Ramos (cell line): ENCODE data around the gene PTBP3.
"Not testable (repeated sequence)": the region's sequence is repeated elsewhere in the genome, so short reads cannot be mapped to it uniquely, and the experiment has no call there.

Experiments used
- in situ Hi-C: fragments of 300-500 bp; cut with MboI; formaldehyde crosslinking; loops from one replicate; pipeline ENCODE4 v1.14.3; 2022; ENCODE audit warnings: low sequenced_read_pairs; ENCODE audit not compliant: unreplicated experiment

The PTBP3 gene

DNA sequence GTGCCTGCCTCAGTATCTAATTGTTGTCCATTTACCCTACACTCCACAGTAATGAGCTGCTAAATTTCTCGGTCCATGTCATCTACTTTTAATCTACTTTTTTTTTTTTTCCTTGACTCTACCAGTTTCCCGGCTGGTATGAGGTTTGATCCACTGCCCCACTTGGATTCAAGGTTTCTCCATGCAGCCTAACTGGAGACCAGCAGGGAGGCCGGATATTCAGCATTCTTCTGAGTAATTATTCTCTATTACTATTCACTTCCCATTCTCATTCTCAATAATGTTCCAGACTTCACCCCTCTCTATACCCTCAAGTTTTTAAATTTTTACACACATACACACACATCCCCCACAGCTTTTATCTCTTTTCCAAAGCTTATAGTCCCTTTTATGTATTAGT, 107.3 kb downstream of the PTBP3 start:
- in situ Hi-C loops: no loop called here

DNA sequence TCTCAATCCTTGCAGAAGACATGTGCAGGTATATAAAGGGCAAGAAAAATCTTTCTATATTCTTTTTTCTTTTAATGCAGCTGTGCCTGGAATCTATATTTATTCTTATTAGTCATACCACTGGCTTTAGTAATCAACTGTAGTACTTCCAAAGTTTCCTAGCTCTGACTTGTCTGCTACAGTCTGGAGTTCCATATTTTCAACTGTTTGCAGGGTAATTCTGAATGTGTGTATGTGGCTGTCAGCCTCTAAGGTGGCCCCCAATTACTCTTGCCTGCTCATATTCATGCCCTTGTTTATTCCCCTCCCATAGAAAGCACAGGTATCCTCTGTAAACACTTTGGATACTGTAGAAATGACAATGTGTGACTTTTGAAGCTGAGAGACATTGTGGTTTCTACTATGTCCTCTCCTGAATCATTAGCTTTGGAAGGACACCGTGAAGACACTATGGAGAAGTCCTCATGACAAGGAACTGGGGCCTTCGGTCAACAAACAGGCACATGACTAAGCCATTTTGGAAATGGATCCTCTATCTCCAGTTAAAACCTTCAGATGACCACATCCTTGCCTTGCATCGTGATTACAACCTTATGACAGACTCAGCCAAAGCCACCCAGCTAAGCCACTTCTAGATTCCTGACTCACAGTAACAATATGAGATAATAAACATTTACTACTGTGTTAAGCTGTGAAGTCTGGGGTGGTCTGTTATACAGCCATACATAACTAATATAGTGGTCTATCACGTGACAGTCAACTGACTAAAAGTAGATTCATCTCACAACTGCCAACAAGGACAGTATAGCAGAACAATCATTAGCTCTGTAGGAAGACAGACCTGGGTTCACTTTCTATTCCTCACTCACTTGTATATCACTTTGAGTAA, 108.8 kb downstream of the PTBP3 start:
- in situ Hi-C loops: no loop called here

GRCh38 chr9:112218908-112219307, 114.5 kb downstream of the PTBP3 start:
- in situ Hi-C loops: no loop called here

GRCh38 chr9:112212926-112213325, 120.5 kb downstream of the PTBP3 start:
- in situ Hi-C loops: no loop called here

DNA sequence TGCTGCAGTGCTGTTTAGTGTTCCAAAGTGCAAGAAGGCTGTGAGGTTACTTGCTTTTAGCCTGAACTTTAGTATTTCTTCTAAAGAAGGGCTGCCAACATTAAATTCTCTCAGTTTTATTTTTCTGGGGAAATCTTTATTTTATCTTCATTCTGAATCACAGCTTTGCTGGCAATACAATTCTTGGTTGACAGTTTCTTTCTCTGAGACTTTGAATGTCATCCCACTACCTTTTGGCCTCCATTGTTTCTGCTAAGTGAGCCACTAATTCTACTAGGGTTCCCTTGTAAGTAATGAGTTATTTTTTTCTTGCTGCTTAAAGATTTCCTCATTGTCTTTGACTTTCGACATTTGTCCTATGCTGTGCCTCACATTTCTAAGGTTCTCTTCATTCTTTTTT, 126.0 kb downstream of the PTBP3 start:
- in situ Hi-C loops: no loop called here

DNA sequence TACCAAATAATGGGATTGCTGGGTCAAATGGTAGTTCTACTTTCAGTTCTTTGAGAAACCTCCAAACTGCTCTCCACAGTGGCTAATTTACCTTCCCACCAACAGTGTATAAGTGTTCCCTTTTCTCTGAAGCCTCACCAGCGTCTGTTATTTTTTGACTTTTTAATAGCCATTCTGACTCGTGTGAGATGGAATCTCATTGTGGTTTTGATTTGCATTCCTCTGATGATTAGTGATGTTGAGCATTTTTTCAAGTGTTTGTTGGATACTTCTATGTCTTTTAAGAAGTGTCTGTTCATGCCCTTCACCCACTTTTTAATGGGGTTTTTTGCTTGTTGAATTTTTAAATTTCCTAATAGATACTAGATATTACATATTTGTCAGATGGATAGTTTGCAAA, 129.9 kb downstream of the PTBP3 start:
- in situ Hi-C loops: no loop called here

DNA sequence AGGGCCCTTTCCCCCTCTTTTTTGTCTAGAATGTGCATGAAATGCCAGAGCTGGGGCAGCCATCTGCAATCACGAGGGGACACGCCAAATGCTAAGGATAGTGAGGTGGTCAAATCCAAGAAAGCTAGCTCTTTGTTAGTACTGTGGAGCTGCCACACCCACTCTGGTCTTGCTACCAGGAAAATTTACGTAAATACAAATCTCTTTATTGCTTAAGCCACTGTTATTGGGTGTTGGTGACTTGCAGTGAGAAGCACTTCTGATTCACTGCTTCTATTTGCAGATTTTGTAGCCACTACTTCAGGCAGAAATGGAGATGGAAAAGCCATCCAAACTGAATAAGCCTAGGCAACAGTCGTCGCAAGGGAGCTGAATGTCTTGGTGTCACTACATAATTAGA, 132.7 kb downstream of the PTBP3 start:
- in situ Hi-C loops: no loop called here

DNA sequence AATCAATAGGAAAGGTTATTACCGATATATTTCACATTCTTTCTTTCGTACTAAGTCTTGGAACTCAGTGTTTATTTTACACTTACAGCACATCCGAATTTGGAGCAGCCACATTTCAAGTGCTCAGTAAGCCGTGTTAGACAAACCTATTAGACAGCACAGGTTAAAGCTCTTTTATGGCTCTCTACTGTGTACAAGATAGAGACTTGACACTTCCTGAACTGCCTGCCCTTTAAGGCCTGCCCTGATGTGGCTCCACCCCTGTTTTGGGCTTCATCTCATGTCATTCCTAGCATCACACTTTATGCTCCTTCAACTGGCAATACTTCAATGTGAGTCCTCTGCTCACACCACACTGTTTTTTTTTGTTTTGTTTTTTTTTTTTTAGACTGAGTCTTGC, 134.8 kb downstream of the PTBP3 start:
- in situ Hi-C loops: no loop called here

DNA sequence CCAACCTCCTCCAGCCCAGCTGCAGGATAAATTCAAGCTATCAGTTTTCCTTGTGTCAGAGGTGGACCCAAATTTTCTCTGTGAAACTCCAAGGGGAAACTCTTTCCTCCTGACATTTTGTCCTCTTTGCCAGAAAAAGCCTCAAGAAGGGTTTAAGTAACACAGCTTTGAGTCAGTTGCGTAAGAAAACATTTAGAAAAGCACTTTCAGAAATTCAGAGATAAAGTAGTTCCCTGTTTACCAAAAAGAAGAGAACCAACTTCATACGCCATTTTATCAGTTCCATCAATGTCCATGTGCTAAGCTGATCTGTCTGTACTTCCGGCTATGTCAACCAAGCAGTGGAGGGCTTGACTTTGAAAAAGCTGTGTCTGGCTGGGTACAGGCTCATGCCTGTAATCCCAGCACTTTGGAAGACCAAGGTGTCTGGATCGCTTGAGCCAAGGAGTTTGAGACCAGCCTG, 138.4 kb downstream of the PTBP3 start:
- in situ Hi-C loops: no loop called here

- in situ Hi-C loops: no loop called here
Measured at GRCh38 chr9:112193572-112194288, 139.7 kb downstream of the PTBP3 start.

GRCh38 chr9:112190320-112190719, 143.1 kb downstream of the PTBP3 start:
- in situ Hi-C loops: not testable (repeated sequence)

GRCh38 chr9:112188884-112189283, 144.5 kb downstream of the PTBP3 start:
- in situ Hi-C loops: no loop called here

DNA sequence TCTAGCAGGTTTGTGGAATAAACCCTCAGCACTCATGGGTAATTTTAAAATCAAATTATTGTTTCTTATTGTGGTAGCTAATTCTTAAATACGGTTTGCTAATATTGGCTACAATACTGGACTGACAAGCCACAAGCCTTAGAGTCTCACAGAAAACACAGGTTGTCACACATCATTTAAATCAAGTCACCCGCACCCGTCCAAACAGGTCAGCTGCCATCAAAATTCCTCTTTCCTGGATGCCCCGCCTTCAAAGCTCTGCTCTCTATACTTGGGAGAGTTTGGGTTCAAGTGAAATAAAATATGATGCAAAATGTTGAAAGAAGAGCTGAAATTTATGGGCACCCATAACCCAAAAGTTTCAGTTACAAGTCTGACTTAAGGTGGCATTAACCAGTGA, 146.0 kb downstream of the PTBP3 start:
- in situ Hi-C loops: no loop called here

GRCh38 chr9:112186695-112187094, 146.7 kb downstream of the PTBP3 start:
- in situ Hi-C loops: no loop called here

DNA sequence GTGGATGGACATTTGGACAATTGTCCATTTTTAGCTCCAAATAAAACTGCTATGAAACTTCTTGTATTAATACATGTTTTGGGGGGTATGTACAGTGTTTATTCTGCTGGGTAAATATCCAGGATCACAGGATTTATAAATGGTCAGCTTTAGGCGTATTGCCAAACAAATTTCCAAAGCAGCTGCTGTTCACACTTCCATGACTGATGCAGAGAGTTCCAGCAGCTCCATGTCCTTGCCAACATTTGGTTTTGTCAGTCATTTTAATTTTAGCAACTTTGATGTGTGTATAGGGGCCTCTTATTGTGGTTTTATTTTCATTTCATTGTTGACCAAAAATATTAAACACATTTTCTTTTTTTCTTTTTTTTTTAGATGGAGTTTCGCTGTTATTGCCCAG, 148.5 kb downstream of the PTBP3 start:
- in situ Hi-C loops: no loop called here

GRCh38 chr9:112184221-112184620, 149.2 kb downstream of the PTBP3 start:
- in situ Hi-C loops: no loop called here

DNA sequence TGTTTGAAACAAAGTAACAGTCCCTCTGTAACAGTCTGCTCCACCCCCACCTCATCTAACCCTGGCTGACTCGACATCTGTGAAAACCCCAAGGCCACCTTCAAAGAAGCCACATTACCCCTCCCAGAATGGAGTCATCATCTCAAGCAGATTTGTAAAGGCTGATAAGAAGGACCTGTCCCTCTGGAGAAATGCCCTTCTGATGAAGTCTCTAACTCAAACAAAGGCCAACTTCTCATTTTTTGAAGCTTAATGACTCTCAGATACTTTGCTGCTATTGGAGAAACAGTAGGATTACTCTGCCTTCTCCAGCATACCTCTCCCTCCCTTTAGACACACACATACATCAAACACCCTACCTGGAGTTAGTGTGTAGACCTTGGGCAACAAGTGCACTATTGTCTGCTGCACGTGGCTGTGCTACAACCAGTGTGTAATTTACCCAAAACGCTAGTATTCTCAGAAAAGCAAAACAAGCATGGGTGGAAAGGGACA, 153.0 kb downstream of the PTBP3 start:
- in situ Hi-C loops: no loop called here

- in situ Hi-C loops: no loop called here
Measured at GRCh38 chr9:112179816-112180215, 153.6 kb downstream of the PTBP3 start.

DNA sequence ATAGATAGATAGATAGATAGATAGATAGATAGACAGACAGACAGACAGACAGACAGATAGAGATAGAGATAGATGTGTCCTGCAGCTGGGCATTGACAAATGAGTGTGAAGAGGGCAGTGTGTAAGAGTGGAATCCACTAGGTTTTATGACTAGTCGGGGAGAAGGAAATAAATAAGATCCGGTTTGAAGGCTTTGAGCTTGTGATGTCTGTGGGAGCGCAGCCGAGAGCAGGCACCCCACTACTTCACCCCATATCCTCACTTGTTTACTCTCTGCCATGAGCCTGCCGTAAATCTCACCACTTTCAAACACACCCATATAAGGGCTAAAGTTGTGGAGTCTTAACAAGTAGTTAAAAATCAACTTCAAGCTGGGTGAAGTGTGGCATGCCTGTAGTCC, 156.9 kb downstream of the PTBP3 start:
- in situ Hi-C loops: no loop called here

GRCh38 chr9:112175796-112176315, 157.6 kb downstream of the PTBP3 start:
- in situ Hi-C loops: no loop called here
